H1 (cell line): Measurements from ENCODE around the gene IL26. TPM values are rescaled to one million over a fixed set of nuclear protein-coding genes. Genes with fewer than 3 reads are reported as not detected.
A peak's percentile ranks its signal among the peaks of the same experiment; 100 is the strongest.
"Not testable (repeated sequence)": the region's sequence is repeated elsewhere in the genome, so short reads cannot be mapped to it uniquely, and the experiment has no call there.

Experiments used
- CTCF ChIA-PET: fragments of 300-600 bp; sonication (Branson Sonifier 250); formaldehyde crosslinking; loops from one replicate; lab custom pipeline; 2021; ENCODE audit not compliant: partially characterized antibody; lab: Charles Lee
- POLR2A ChIA-PET: fragments of 300-600 bp; sonication (Branson Sonifier 250); formaldehyde crosslinking; loops from one replicate; lab custom pipeline; 2021; ENCODE audit warnings: inconsistent platforms; ENCODE audit not compliant: partially characterized antibody; lab: Charles Lee
- DNase-seq, 2 experiments: peaks; one replicate each; pipeline versions ENCODE4 v3.0.0 to v3.0.0-alpha.2; 2010 to 2022; ENCODE audit warnings: low spot score in 2 of 2, low read depth in 1 of 2, mixed read lengths in 1 of 2
- FAIRE-seq: peaks from 2 replicates; lab custom pipeline; 2011; peaks lifted over from hg19 to GRCh38; lab: Jason Lieb, UNC
- H2AFZ ChIP-seq: 2 replicates; pipeline ENCODE4 v1.8.1; 2012; ENCODE audit warnings: low read length, inconsistent platforms
- H2AK5ac ChIP-seq: 2 replicates; pipeline ENCODE4 v1.6.1; 2013; ENCODE audit warnings: low read depth, low read length
- H2BK120ac ChIP-seq: replicated peaks from 2 replicates; pipeline ENCODE3; 2013; ENCODE audit warnings: low read depth, low read length, inconsistent platforms
- H2BK12ac ChIP-seq: 2 replicates; pipeline ENCODE4 v1.6.1; 2013; ENCODE audit warnings: low read depth, low read length
- H2BK15ac ChIP-seq: 2 replicates; pipeline ENCODE4 v1.6.1; 2013; ENCODE audit warnings: low read length
- H2BK20ac ChIP-seq: 2 replicates; pipeline ENCODE4 v1.6.1; 2013; ENCODE audit warnings: low read length
- H2BK5ac ChIP-seq: 2 replicates; pipeline ENCODE4 v1.6.1; 2013; ENCODE audit warnings: low read depth, low read length
- H3K14ac ChIP-seq: 2 replicates; pipeline ENCODE4 v1.6.1; 2013; ENCODE audit warnings: inconsistent platforms; ENCODE audit not compliant: insufficient read length
- H3K18ac ChIP-seq: 2 replicates; pipeline ENCODE4 v1.6.1; 2013; ENCODE audit warnings: low read length; ENCODE audit errors: extremely low read depth
- H3K23ac ChIP-seq: 2 replicates; pipeline ENCODE4 v1.6.1; 2013; ENCODE audit warnings: inconsistent platforms; ENCODE audit not compliant: insufficient read length
- H3K23me2 ChIP-seq: 2 replicates; pipeline ENCODE4 v1.6.1; 2013; ENCODE audit warnings: low read depth, low read length
- H3K27ac ChIP-seq: 2 replicates; pipeline ENCODE4 v1.6.1; 2011; ENCODE audit warnings: low read depth, low read length, inconsistent platforms
- H3K27me3 ChIP-seq, 4 experiments: replicated peaks in 1 of 4; 1 replicate in 1 of 4; 2 replicates in 3 of 4; pipeline versions ENCODE4 v1.6.1 to v1.8.1; 2011 to 2013; ENCODE audit warnings: low read length in 3 of 4, mild to moderate bottlenecking in 3 of 4, inconsistent platforms in 2 of 4, mixed read lengths in 2 of 4, moderate library complexity in 1 of 4; ENCODE audit not compliant: control insufficient read depth in 3 of 4, insufficient read depth in 3 of 4; ENCODE audit errors: extremely low read depth in 1 of 4
- H3K36me3 ChIP-seq, 4 experiments: 2 replicates each; pipeline versions ENCODE4 v1.6.1 to v1.8.1; 2011 to 2013; ENCODE audit warnings: mild to moderate bottlenecking in 4 of 4, low read length in 3 of 4, moderate library complexity in 2 of 4, control low read depth in 1 of 4, inconsistent platforms in 1 of 4; ENCODE audit not compliant: insufficient read depth in 4 of 4, control insufficient read depth in 2 of 4
- H3K4ac ChIP-seq: replicated peaks from 2 replicates; pipeline ENCODE3; 2013; ENCODE audit warnings: low read length, low read depth, mixed read lengths, inconsistent platforms; ENCODE audit not compliant: insufficient read length
- H3K4me1 ChIP-seq, 4 experiments: replicated peaks in 1 of 4; 1 replicate in 1 of 4; 2 replicates in 3 of 4; pipeline versions ENCODE4 v1.6.1 to v1.8.1; 2011 to 2013; ENCODE audit warnings: low read length in 3 of 4, inconsistent platforms in 2 of 4, mixed read lengths in 1 of 4; ENCODE audit not compliant: insufficient read depth in 4 of 4, control insufficient read depth in 3 of 4
- H3K4me2 ChIP-seq, 2 experiments: 2 replicates each; pipeline versions ENCODE4 v1.6.1 to v1.8.1; 2011 to 2013; ENCODE audit warnings: low read depth in 2 of 2, low read length in 2 of 2, control low read depth in 1 of 2, inconsistent platforms in 1 of 2, mild to moderate bottlenecking in 1 of 2; ENCODE audit not compliant: insufficient read depth in 1 of 2
- H3K4me3 ChIP-seq, 4 experiments: fragments of 200-600, 300-600 bp in 1 of 4; sonication (generic), shearing (Covaris generic), sonication (Bioruptor Twin) in 1 of 4; 2 replicates each; pipeline versions ENCODE4 v1.5.1 to v1.8.1; 2011 to 2016; ENCODE audit warnings: low read length in 4 of 4, low read depth in 3 of 4, control low read depth in 2 of 4, inconsistent platforms in 2 of 4, mild to moderate bottlenecking in 2 of 4, mixed read lengths in 1 of 4, moderate library complexity in 1 of 4; ENCODE audit not compliant: insufficient read depth in 2 of 4; ENCODE audit errors: extremely low read depth in 1 of 4
- H3K56ac ChIP-seq: replicated peaks from 2 replicates; pipeline ENCODE3; 2013; ENCODE audit warnings: low read depth, mild to moderate bottlenecking, mixed read lengths, low read length, inconsistent platforms; ENCODE audit not compliant: insufficient read length
- H3K79me1 ChIP-seq: 2 replicates; pipeline ENCODE4 v1.6.1; 2013; ENCODE audit warnings: low read depth, low read length, control low read depth
- H3K79me2 ChIP-seq, 2 experiments: 2 replicates each; pipeline versions ENCODE4 v1.6.1 to v1.8.1; 2012 to 2013; ENCODE audit warnings: low read length in 2 of 2, mild to moderate bottlenecking in 2 of 2, inconsistent platforms in 1 of 2; ENCODE audit not compliant: insufficient read depth in 2 of 2, control insufficient read depth in 1 of 2
- H3K9ac ChIP-seq, 4 experiments: replicated peaks in 1 of 4; 1 replicate in 1 of 4; 2 replicates in 3 of 4; pipeline versions ENCODE4 v1.6.1 to v1.8.1; 2011 to 2013; ENCODE audit warnings: low read depth in 3 of 4, low read length in 3 of 4, control low read depth in 2 of 4, mild to moderate bottlenecking in 2 of 4, moderate library complexity in 2 of 4, inconsistent platforms in 1 of 4; ENCODE audit errors: extremely low read depth in 1 of 4
- H3K9me3 ChIP-seq, 2 experiments: 2 replicates each; pipeline versions ENCODE4 v1.6.1 to v1.8.1; 2012 to 2013; ENCODE audit warnings: mild to moderate bottlenecking in 2 of 2, moderate library complexity in 2 of 2, control low read depth in 1 of 2, inconsistent platforms in 1 of 2, low read depth in 1 of 2, low read length in 1 of 2, mixed read lengths in 1 of 2; ENCODE audit not compliant: insufficient read depth in 2 of 2
- H4K20me1 ChIP-seq, 2 experiments: replicated peaks in 1 of 2; 2 replicates each; pipeline versions ENCODE3 to v1.8.1; 2011 to 2013; ENCODE audit warnings: inconsistent platforms in 2 of 2, low read length in 2 of 2, mild to moderate bottlenecking in 1 of 2; ENCODE audit not compliant: insufficient read depth in 2 of 2, control insufficient read depth in 1 of 2
- H4K5ac ChIP-seq: 2 replicates; pipeline ENCODE4 v1.6.1; 2013; ENCODE audit warnings: low read length, low read depth, mixed read lengths, inconsistent platforms; ENCODE audit not compliant: insufficient read length
- H4K8ac ChIP-seq: 2 replicates; pipeline ENCODE4 v1.8.0; 2013; ENCODE audit warnings: mild to moderate bottlenecking, moderate library complexity, low read length, inconsistent platforms; ENCODE audit not compliant: insufficient read depth; ENCODE audit errors: extremely low read depth
- H4K91ac ChIP-seq: replicated peaks from 2 replicates; pipeline ENCODE3; 2013; ENCODE audit warnings: low read length, mixed read lengths, inconsistent platforms; ENCODE audit not compliant: insufficient read length
- POU5F1 ChIP-seq: IDR thresholded peaks from 2 replicates; pipeline ENCODE4 v1.6.1; 2011; ENCODE audit warnings: low read depth, mild to moderate bottlenecking, low read length, moderate library complexity
- TAF7 ChIP-seq: optimal IDR thresholded peaks from 2 replicates; pipeline ENCODE3; 2011; ENCODE audit warnings: low read depth, mild to moderate bottlenecking, inconsistent platforms, low read length, moderate library complexity, borderline replicate concordance
- WGBS, 2 experiments: shearing (Covaris generic) in 1 of 2; methylation state at CpG; one replicate each; pipeline versions ENCODE4 v1.1.6 to v1.1.7; 2013 to 2015; ENCODE audit warnings: low lambda C conversion rate in 2 of 2, mixed read lengths in 2 of 2, inconsistent platforms in 1 of 2, low coverage in 1 of 2, missing lambda C conversion rate in 1 of 2; ENCODE audit not compliant: insufficient replicate concordance in 2 of 2, insufficient coverage in 1 of 2, insufficient read length in 1 of 2; ENCODE audit errors: extremely low coverage in 1 of 2, missing lambda C conversion rate in 1 of 2; 5-methylcytosine and 5-hydroxymethylcytosine counted together
- polyA plus RNA-seq, 7 experiments: library from polyadenylated mRNA; depleted of rRNA in 3 of 7; stranded (reverse) in 5 of 7; unstranded in 2 of 7; fragments of >200 nt in 5 of 7; fragments of 200-250 nt in 2 of 7; gene quantifications; 1 replicate in 5 of 7; 2 replicates in 1 of 7; 4 replicates in 1 of 7; pipeline versions ENCODE4 v1.2.1 to v1.2.3, GENCODE V29; 2011 to 2013; ENCODE audit warnings: missing spikeins in 2 of 7, mixed read lengths in 2 of 7
- total RNA-seq: library from RNA; stranded (reverse); fragmentation: NEBNext Ultra II Directional; extraction: Animal tissue kit (Norgen Biotek cat#: 25700); gene quantifications from 2 replicates; pipeline ENCODE4 v1.2.1, GENCODE V29; 2021

IL26 gene
- total and polyA plus RNA-seq, 2 of the 8 experiments (the other 6 are each of a cell fraction or from before 2014, with no cell fraction given) = not detected

GRCh38 chr12:68210875-68211274, 14.7 kb downstream of the IL26 start (continued):
- TF ChIP-seq POU5F1 = no peak
- no peak for TF ChIP-seq TAF7
- TF ChIP-seq, all 59 proteins: peak for 0

GRCh38 chr12:68209048-68209728, 16.4 kb downstream of the IL26 start:
- H3K4me3 ChIP-seq, H3K4me2 ChIP-seq, H3K56ac ChIP-seq, H4K5ac ChIP-seq, DNase-seq, H3K36me3 ChIP-seq, H3K23ac ChIP-seq, H2BK120ac ChIP-seq, POLR2A ChIA-PET, H3K79me1 ChIP-seq, H2BK15ac ChIP-seq, H4K8ac ChIP-seq, H2AK5ac ChIP-seq, H3K27ac ChIP-seq, H4K91ac ChIP-seq, H3K79me2 ChIP-seq, H4K20me1 ChIP-seq, H3K18ac ChIP-seq, H3K4me1 ChIP-seq, H3K9ac ChIP-seq, H3K9me3 ChIP-seq, H2BK12ac ChIP-seq, H3K27me3 ChIP-seq, H3K4ac ChIP-seq, FAIRE-seq, H3K23me2 ChIP-seq, H2BK5ac ChIP-seq, H3K14ac ChIP-seq: not testable (repeated sequence)
- CTCF ChIA-PET = interaction anchor here (0.7 to 1.8 kb wide), 4 partner anchors 52 to 171 kb away, joined by 3 to 7 read pairs (median 3); no protein-coding TSS in a partner anchor
- 83% methylated on average over 12 of the region's 12 CpGs; no CpG with 5 or more reads in 1 of the 2 experiments for WGBS, 2 experiments
- Histone ChIP-seq H2BK20ac (0 out of 2 replicates have a peak overlapping the region, but pooled peaks have one; percentile 32), H2AFZ (peak overlapping the region; percentile 50)
